GM12892 (cell line): ENCODE results near the gene PRRC1. TPM values are rescaled to one million over a fixed set of nuclear protein-coding genes. Genes with fewer than 3 reads are reported as not detected.
A peak's percentile ranks its signal among the peaks of the same experiment; 100 is the strongest.

ENCODE experiments used
- DNase-seq: peaks from one replicate; pipeline ENCODE4 v3.0.0; 2011; ENCODE audit not compliant: insufficient read length
- FAIRE-seq: peaks from 2 replicates; lab custom pipeline; 2011; peaks lifted over from hg19 to GRCh38; lab: Jason Lieb, UNC
- POLR2A ChIP-seq: IDR thresholded peaks from 2 replicates; pipeline ENCODE4 v1.6.1; 2011; ENCODE audit warnings: low read depth, low read length, control low read depth
- POLR2AphosphoS5 ChIP-seq: IDR thresholded peaks from 2 replicates; pipeline ENCODE4 v1.6.1; 2011; ENCODE audit warnings: low read depth, low read length, control low read depth
- TAF1 ChIP-seq: IDR thresholded peaks from 2 replicates; pipeline ENCODE4 v1.6.1; 2011; ENCODE audit warnings: low read depth, mild to moderate bottlenecking, control low read depth, low read length, borderline replicate concordance
- polyA plus RNA-seq: library from polyadenylated mRNA; unstranded; fragments of >200 nt; gene quantifications from one replicate; pipeline ENCODE4 v1.2.1, GENCODE V29; 2012; ENCODE audit warnings: missing spikeins, inconsistent platforms; ENCODE audit not compliant: missing spikeins

The PRRC1 gene
- polyA plus RNA-seq = 27.3 TPM

- FAIRE-seq (peak; percentile 97), DNase-seq (peak; percentile 53)
These were observed at the start of gene PRRC1 for GRCh38 chr5:127517480-127518318. PRRC1 (plus strand) TSS chr5:127517640; CDS start chr5:127523480, 5,840 bp downstream.

DNA sequence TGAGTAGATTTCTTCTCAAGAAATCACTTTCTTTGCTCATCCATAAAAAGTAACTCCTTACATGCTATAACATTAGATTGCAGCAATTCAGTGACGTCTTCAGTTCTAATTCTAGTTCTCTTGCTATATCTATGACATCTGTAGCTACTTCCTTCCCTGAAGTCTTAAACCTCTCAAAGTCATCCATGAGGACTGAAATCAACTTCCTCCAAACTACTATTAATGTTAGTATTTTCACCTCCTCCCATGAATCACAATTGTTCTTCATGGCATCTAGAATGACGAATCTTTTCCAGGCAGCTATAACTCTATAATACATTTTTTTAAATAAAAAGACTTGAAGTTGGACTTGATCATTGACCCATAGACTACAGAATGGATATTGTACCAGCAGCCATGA is 46.2 kb upstream of the PRRC1 start:
- DNase-seq = no peak
- no peak for FAIRE-seq
- TF ChIP-seq POLR2A (no peak), TAF1 (no peak), POLR2AphosphoS5 (no peak)

More at GRCh38 chr5:127517480-127518318, at the start of gene PRRC1:
- TF ChIP-seq TAF1 = no peak
- peak; percentile 85 for TF ChIP-seq POLR2A
- peak; percentile 75 for TF ChIP-seq POLR2AphosphoS5

DNA sequence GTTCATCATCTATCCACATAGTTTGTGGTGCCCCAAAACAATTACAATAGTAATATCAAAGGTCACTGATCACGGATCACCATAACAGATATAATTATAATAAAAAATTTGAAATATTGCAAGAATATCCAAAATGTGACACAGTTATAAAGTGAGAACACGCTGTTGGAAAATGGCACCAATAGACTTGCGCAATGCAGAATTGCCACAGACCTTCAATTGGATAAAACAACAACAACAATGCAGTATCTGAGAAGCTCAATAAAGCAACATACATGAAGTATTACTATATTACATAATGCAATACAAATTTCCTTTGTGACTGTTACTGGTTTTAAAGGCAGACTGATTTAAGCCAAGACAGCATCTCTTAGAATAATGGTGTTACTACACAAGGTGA is 44.7 kb upstream of the PRRC1 start:
- no peak for FAIRE-seq
- TF ChIP-seq POLR2AphosphoS5 (no peak), TAF1 (no peak), POLR2A (no peak)

DNA sequence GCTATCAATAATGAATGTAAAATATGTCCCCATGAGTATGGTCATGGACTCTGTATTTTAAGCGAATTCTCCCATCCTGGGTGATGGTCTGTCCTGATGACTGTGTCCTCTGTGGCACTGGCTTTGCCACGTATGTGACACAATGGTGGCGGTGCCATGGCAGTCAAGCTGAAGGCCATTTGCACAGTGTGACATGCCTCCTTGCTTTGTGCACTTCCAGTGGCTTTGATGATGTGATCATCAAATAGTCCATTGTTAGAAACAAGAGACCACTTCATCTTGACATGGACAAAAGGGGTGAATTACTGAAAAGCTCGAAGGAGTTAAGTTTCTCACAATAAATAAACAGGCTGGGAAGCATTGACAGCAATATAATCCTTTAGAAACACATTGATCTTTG is 31.0 kb upstream of the PRRC1 start:
- DNase-seq (no peak), FAIRE-seq (no peak)
- TF ChIP-seq POLR2A (no peak), POLR2AphosphoS5 (no peak), TAF1 (no peak)

More for the DNA sequence above, 44.7 kb upstream of the PRRC1 start:
- DNase-seq = no peak

DNA sequence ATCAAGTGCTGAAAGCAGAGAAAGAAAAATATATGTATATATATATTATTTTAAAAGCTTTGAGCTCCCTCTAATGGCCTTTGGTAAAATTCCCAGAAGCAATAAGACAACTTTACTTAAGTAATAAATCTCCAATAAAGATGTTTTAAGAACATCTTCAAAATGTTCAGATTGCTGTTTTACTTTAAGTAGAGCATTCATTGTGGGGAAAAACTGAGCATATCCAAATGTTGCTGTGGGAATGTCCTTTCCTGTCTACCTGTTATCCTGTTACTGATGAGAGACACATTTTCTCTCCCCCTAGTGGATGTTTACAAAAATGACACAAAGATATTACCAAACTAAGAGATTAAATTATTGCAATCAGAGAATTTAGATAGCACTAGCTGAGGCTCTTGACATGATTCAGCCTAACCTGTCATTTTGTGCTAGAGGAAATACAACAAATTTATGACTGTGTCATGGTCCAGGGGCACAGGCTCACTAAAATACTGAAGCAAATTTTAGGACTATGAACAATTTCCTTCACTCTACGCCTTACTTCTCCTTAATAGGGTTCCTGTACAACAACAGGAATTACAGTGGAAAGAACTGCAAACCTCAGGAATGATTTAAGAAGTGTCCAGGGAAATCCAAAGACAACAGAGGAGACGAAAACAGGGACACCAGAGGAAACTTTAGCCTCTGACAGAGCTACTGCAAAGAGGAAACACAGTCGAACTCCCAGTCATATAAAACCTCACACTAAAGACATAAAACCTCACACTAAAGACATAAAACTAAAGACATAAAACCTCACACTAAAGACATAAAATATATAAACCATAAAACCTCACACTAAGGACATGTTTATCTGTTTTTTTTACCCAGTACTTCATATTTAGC is 24.3 kb upstream of the PRRC1 start:
- no peak for TF ChIP-seq POLR2A
- TF ChIP-seq POLR2AphosphoS5 = no peak
- TF ChIP-seq TAF1 = no peak
- DNase-seq = no peak
- peak; percentile 33 for FAIRE-seq

DNA sequence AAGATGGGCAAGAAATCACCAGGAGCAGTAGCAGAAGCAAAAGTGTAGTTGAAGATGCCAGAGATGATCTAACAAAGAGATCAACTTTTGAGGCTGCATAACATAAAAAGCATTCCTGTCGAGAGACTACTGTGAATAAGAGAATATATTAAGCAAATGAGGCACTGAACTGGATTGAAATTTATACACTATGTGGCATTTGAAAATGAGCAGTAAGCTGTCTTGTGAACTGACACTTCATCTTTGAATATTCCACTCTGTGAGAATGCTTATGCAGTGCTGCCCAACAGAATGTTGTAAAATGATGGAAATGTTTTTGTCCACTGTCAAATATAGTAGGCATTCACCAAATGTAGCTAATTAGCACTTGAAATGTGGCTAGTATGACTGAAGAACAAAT is 18.9 kb upstream of the PRRC1 start:
- TF ChIP-seq POLR2A (no peak), POLR2AphosphoS5 (no peak), TAF1 (no peak)
- FAIRE-seq = no peak
- no peak for DNase-seq

DNA sequence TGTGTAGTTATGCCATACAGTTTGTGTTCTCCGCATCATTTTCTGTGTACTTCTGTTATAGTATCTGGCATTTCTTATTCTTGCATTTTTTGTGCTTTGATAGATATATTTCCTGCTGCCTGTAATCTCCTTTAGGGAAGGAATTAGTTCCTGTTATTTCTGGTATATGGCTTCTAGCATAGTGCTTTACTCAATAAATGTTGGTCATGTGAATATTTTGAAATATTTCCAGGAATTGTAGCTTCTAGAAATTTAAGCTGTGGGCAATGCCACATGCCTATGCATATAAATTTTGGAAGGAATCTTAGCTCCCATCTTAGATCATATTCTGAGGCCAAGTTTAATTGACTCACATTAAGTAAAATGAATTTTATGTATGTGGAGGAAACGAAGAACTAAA is 11.5 kb upstream of the PRRC1 start:
- DNase-seq (no peak), FAIRE-seq (no peak)
- TF ChIP-seq TAF1 = no peak
- TF ChIP-seq POLR2AphosphoS5 = no peak
- no peak for TF ChIP-seq POLR2A

DNA sequence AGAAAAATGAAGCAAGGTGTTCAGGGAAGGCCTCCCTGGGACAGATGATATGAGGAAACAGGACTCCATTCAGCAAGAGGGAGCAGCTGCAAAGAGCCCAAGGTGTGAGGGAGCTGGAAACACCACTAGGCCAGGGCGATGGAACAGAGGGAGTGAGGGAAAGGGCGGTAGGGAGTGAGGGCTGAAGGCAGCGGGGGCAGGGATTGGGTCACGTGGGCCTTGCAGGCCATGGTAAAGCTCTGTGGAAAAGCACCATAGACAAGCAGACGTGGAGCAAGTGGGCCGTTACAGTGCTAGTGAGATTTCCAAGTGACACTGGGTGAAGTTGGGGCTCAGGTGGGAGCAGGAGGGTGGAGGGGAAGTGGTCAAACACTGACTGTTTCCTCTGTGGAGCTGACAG is 10.8 kb upstream of the PRRC1 start:
- FAIRE-seq = no peak
- DNase-seq = no peak
- no peak for TF ChIP-seq TAF1
- no peak for TF ChIP-seq POLR2A
- TF ChIP-seq POLR2AphosphoS5 = no peak

DNA sequence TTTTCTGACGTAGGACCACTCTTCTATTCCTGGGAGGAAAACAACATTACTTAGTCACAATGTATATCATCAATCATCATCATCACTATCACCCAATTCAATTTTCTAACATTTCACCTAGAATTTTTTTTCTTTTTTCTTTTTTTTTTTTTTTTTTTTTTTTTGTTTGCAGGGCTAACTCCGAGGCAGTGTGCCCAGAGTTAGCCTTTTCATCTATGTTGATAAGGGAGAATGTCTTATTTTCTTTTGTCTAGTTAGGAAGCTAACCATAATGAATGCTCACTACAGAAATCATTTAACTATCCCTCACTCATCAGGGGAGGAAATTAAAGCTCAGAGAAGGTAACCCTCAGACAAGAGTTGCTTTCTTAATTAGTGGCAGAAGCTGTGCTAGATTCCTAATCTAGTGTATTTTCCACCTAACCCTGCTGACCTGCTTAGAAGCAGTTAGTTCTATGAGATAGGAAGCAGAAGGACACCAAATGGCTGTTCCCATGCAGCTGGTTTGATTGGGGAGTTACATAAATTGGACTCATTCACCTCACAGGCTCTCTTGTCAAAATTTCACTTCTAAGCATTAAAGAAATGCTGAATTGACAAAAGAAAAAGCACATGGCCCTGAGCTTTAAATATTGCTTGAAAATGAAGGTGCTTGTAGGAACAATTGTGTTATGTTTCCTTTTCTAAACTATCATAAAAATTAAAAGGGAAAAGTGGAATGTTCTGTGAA is 8.6 kb upstream of the PRRC1 start:
- TF ChIP-seq POLR2AphosphoS5 (no peak), POLR2A (no peak), TAF1 (no peak)
- FAIRE-seq (no peak), DNase-seq (no peak)

- TF ChIP-seq POLR2AphosphoS5 (no peak), POLR2A (no peak), TAF1 (no peak)
- no peak for FAIRE-seq
- DNase-seq = no peak
These were observed 4.0 kb upstream of the PRRC1 start for GRCh38 chr5:127513408-127513970.

DNA sequence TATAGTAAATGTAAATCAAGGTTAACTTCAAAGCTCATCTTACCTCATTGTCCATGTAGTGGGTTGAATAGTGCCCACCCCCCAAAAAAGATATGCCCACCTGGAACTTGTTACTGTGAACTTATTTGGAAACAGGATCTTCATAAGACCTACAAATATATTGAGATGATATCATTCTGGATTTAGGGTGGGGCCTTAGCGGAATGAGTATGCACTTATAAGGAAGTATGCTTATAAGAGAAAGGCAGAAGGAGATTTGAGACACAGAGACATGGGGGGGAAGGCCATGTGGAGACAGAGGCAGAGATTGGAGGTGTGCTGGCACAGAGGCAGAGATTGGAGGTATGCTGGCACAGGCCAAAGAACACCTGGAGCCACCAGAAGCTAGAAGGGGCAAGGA is 2.6 kb upstream of the PRRC1 start:
- TF ChIP-seq POLR2AphosphoS5 = no peak
- TF ChIP-seq TAF1 = no peak
- TF ChIP-seq POLR2A = no peak
- FAIRE-seq (no peak), DNase-seq (no peak)
